NCI-H1417 treated with DMSO at 0.1 percent for 48 hours (cell line): ENCODE data around the gene ARPC5.
A peak's percentile ranks its signal among the peaks of the same experiment; 100 is the strongest.
"Not testable (repeated sequence)": the region's sequence is repeated elsewhere in the genome, so short reads cannot be mapped to it uniquely, and the experiment has no call there.

Source experiments
- DNase-seq: peaks from one replicate; lab custom pipeline; 2025; lab: John Stamatoyannopoulos, UW

ARPC5 gene

DNA sequence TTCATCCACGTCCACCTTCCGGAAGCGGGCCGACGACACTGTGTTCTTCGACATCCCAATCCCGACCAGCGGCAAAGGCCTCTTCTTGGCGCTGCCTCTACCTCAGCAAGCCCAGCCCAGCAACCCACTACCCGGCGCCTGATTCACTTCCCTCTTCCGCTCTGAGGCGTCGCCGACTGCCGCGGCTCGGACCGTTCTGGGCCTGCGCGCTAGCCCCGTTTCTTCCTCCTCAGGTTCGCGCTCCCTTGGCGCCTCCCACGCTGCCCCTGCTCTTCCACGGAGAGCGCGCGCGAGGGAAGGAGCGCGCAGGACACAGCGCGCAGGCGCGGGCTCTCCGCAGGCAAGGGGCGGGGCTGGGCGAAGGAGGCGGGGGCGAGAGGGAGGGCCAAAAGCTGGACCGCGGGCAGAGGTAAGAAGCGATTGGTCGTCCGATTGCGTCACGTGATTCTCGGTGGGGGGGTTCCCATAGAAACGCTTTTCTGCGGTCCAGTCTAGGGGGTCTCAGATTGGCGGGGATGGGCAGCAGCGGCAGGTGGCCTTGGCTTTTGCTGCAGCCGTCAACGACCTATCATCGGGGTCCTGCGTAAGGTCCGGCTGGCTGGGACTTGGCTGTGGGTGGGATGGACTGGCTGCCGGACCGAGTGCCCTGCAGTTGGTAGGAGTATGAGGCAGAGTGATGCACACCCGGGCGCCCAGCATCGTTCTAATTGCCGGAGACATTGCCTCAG lies at the start of gene ARPC5:
ARPC5 (minus strand) TSS at position 178 of the 728 bp plus-strand sequence; CDS start at position 54, 124 bp downstream.
- peak; percentile 98 for DNase-seq

GRCh38 chr1:183685112-183685713 lies 49.6 kb upstream of the ARPC5 start:
- DNase-seq: no peak

DNA sequence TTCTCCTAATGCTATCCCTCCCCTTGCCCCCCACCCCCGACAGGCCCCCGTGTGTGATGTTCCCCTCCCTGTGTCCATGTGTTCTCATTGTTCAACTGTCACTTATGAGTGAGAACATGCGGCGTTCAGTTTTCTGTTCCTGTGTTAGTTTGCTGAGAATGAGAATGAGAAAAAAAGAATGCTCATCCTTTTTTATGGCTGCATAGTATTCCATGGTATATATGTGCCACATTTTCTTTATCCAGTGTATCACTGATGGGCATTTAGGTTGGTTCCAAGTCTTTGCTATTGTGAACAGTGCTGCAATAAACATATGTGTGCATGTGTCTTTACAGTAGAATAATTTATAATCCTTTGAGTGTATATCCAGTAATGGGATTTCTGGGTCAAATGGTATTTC lies 43.8 kb upstream of the ARPC5 start:
- DNase-seq: not testable (repeated sequence)

- DNase-seq: no peak
These were observed 43.2 kb upstream of the ARPC5 start for GRCh38 chr1:183678819-183679218.

- no peak for DNase-seq
These were observed 41.1 kb upstream of the ARPC5 start for GRCh38 chr1:183676586-183677189.

GRCh38 chr1:183675883-183676585 lies 40.5 kb upstream of the ARPC5 start:
- no peak for DNase-seq

- DNase-seq: no peak
These were observed 39.8 kb upstream of the ARPC5 start for GRCh38 chr1:183675381-183675780.

- no peak for DNase-seq
These were observed 39.3 kb upstream of the ARPC5 start for GRCh38 chr1:183674886-183675285.

- no peak for DNase-seq
These were observed 38.8 kb upstream of the ARPC5 start for GRCh38 chr1:183674339-183674738.

DNA sequence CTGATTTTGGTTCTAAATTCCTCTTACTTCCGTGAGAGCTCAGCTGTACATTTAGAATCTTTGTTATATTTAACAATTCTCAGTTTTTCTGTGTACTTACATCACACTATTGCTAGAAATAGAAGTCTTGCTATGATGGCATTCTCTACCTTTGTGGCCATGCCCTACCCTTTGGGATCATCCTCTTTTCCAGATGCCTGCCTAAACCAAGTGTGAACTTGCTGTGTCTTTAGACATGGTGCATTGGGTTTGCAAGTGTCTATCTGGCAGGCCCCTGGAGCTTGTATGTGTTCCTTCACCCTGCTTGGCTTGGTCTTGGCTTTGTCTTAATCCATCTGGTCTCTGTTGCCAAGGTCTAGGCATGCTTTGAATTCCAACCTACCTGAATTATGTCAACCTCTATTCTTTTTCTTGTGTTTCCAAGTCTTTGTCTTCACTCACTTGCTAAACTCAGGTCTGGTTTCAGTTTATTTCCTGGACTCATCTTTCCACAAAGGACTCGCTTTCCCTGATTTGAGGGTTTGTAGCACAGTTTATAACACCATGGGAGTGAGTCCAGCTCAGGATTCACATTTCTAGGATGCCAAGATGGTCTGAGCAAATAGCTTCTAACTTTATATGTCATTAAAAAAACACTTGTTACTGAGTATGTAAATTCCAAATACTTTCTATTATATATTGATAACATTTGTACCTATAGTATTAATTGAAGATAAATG lies 38.2 kb upstream of the ARPC5 start:
- DNase-seq: no peak

DNA sequence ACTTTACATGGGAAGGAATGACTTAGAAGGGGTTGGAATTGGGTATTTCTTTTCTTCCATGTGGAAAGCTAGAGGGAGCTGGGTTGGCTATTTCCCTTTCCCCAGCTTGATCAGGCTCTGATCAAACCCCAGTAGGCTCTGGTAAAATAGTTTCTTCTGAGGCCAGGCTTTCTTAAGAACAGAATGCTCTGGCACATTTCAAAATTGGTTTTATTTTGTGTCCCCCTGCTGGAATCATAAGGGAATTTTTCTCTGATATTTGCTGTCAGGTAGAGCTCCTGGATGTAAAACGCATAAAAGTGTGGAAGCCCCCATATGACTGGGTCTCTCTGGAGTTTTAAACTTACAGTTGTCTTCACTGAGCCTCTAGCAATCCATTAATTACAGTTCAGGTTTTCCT lies 34.6 kb upstream of the ARPC5 start:
- DNase-seq: no peak

- no peak for DNase-seq
These were observed 20.8 kb upstream of the ARPC5 start for GRCh38 chr1:183656355-183656754.

DNA sequence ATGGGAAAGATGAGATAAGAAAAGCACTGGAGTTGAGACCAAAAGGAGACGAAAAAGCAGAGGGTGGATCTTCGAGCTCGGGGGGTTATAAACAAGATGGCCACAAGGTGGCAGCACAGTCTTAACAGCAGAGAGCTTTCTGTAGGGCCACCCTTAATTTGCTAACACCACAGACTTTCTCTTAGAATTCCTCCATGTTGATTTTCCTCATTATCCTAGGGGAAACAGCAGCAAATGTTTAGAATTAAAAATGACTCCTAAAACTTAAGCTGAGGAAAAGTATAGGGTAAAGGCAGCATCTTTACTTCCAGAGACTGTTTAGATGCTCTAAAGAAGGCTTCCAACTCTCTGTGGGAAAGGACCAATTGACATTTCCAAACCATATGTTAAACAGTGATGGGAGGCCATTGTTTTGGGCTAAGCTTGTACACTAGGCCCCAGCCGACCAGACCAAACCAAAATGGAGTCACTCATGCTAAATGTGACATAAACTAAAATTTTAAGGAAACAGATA lies 20.0 kb upstream of the ARPC5 start:
- peak; percentile 24 for DNase-seq

DNA sequence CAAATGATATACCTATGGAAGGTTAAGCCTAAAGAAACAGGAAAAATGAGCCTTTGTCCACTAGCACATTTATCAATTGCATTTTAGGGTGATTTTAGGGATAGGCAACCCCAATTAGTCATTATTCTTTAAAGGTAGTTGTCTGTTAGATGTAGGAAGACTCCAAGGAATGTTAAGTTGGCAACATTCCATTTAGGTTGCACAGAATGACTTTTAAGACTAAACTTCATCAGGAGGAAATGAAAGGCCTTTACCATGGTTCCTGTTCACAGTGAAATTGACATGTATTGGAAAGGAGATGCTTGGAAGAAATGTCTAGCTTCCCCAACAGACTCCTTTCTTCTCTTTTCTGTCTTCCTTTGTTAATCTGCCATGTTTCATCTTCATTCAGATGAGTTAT lies 19.1 kb upstream of the ARPC5 start:
- no peak for DNase-seq

DNA sequence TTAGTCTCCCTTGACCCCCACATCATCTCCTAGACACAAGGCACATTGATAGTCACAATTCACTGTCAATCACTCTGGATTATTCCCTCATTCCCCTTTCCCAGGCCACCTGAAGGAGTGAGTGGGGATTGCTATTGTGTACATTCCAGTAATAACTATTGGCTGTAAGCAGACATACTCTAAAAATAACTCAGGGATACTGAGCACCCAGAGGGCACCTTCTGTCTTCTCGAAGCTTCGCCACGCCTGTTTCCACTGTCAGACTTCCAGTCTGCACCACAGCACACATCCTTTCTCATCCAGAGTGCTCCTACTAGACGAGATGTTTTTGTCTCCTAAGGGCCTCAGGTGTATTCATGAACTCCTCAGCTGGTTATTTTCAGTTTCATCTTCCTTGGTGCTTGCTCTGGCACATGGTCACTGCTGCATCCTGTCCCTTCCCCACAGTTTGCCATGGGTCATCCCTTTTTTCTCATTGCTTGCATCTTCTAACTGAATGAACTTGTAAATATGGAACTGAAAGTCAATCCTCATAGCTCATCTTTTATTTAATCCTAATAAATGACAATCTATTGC lies 18.4 kb upstream of the ARPC5 start:
- no peak for DNase-seq

DNA sequence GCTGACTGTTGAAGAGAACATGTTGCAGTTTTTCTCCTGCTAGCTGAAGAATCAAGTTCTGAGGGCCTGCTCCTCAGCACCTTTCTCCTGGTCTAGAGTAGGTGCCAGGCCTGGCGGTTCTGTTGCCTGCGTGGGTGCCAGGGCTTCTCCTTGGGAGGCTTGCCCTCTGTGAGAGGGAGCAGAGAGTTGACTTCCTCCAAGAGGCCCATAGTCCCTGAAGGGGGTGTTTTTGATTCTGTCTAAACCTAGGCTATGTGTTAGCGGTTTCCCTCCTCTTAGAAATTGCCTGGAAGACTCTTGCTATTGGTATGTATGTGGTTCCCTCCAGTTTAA lies 17.8 kb upstream of the ARPC5 start:
- DNase-seq: no peak

DNA sequence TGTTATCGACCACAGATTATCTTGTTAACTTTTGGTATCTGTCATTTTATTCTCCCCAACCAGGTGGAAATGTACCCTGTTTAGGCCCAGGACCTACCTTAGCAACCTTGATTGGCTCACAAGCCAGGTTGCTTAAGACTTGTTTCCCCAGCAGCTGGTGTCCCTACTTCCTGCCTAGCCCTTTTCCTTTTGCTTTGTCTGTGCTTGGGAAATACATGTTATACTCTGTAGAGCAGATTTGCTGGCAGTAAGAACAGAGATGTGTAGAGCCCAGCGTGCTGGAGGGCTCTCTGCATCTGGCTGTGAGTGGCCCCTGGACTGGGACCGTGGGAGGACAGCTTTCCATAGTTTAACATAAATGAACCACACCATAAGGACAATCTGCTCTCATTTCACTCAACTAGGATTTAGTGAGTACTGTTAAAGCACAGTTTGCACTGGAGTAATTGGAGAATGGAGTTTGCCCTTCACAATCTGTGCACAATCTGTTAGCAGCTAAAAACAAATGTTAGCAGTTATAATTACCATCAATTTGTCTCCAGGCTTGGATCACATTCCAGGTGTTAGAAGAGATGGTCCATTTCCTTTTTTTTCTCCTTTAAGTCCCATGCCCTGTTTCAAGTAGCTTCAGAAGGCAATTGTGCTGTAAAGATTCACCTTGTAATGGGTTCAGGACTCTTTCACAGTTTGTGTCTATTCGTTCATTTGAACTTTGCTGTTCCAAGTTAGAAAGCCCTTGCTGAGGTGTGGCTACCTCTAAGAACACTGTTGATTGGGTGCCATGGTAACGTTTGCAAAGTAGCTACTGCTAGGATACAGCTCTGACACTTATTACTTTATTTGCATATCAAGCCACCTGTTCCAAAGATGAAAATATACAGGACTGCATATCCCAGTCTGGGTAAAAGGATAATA lies 17.2 kb upstream of the ARPC5 start, which contains the start of gene APOBEC4:
APOBEC4 (minus strand) TSS at position 770 of the 915 bp plus-strand sequence. CDS start 4,535 bp downstream, outside the sequence.
- DNase-seq: peak; percentile 13

DNA sequence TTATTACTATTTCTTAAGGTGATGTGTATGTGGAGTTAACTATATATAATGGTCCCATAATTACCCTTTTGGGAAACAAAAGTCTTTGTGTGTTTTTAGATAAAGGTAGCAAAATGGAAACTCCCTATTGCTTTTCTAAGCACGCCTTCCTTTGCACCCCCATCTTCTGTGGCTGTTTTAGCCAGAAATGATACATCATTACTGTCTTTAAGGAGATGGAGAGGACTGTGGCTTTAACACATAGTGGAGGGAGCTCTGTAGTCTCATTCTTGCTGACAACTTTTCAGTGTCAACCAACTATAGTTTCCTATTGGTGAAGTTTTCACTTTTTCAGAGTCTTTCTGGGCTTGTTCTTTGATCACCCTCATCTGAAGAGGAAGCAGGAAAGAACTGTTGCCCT lies 16.5 kb upstream of the ARPC5 start:
- no peak for DNase-seq

DNA sequence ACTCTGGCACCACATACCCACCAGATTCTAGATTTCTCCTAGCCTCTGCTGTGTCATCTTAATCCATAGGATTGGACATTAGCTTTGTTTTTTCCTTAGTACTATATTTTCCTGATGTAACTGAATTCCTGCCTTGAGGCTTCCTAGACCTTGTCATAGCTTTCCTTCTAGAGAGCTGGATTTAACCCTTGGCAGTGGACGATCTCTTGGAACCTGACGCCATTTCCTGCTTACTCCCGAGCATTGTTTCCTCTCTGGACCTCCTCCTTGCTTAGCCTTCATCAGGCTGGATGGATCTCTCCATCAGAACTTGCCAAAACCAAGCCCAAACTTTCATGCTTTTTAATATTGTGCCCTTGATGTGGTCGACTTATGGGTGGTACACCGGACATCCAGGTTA lies 16.0 kb upstream of the ARPC5 start:
- DNase-seq: no peak

- no peak for DNase-seq
These were observed 12.5 kb upstream of the ARPC5 start for GRCh38 chr1:183648042-183648441.
